HG03280 (cell line): Measurements from ENCODE around the gene ZBTB46.
"Not testable (repeated sequence)": the region's sequence is repeated elsewhere in the genome, so short reads cannot be mapped to it uniquely, and the experiment has no call there.

Experiments
- ATAC-seq: cut with Tn5 transposase; IDR thresholded peaks from one replicate; pipeline ENCODE4 v1.9.1; 2021; ENCODE audit warnings: mild to moderate bottlenecking, moderate library complexity; ENCODE audit not compliant: unreplicated experiment

ZBTB46 gene

DNA sequence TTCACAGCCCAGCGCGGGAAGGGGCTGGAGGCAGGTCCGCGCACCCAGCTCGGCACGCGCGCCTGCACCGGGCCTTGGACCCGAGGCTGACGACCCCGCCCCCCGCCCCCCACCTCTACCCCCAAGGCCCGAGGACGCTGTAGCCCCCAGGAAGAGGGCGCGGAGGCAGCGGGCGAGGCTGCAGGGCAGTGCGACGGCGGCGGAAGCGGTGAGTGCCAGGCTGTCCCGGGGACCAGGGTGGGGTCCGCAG is 93.4 kb downstream of the ZBTB46 start:
- no peak for ATAC-seq

- ATAC-seq = no peak
Observed at GRCh38 chr20:63736893-63737694, 94.0 kb downstream of the ZBTB46 start.

DNA sequence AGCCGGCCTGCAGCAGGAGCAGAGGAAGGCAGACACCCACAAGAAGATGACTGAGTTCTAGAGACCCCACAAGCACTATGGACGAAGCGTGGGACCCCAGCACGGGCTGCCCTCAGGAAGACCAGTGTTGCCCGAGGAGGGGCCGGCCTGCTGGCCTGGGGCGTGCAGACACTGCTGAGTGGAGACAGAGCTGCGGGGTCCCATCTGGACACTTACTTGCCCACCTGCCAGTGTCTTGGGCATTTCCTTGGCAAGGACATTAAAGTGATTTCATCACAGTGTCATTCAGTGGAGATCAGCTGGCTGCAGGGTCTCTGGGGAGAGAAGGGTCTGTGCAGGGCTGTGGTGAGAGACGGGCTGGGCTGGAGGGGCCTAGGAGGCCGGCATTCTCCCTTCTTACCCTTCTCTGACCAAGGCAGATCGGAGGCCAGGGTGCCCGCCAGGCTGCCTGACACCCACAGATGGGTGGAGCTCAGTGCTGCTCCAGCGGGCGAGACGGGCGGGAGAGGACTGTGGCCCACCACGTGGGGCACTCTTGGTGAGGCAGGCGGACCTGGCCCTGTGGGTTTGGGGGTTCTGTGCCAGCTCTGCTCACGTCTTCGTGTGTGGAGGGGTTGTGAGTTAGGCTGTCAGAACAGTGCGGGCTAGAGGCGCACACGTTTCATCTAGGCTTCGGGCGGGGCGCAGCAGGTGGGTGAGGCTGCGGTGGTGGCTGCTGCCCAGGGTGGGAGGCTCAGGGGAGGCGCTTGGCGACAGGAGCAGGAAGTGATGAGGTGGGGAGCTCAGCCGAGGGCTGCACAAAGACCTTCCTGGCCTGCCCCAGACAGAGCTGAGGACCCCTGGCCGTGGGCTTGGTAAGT is 95.0 kb downstream of the ZBTB46 start, which contains the start of gene LIME1:
TSS of gene LIME1 (plus strand) at position 806 of the 860 bp plus-strand sequence. CDS start 886 bp downstream, outside the sequence.
- no peak for ATAC-seq

- no peak for ATAC-seq
Observed at GRCh38 chr20:63734946-63735858, 95.9 kb downstream of the ZBTB46 start.

- ATAC-seq = no peak
Observed at GRCh38 chr20:63734111-63734945, 96.7 kb downstream of the ZBTB46 start.

DNA sequence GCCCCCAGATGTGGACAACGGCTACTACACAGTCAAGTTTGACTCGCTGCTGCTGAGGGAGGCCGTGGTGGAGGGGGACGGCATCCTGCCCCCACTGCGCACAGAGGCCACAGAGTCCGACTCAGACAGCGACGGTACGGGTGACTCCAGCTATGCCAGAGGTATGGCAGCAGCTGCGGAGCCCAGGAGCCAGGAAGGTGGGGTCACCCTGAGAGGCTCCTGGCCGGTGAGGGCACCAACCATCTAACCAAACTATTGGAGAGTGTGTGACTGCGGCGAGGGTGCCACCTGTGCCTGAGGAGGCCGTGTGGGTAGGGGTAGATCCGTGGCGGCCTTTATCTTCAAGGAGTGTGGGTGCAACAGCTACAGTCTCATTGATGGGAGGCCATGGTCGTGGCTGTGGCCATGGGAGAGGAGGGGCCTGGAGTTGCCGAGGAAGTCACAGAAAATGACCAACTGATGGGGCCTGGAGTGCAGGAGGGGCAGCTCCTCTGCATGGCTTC is 97.4 kb downstream of the ZBTB46 start:
- ATAC-seq = no peak

DNA sequence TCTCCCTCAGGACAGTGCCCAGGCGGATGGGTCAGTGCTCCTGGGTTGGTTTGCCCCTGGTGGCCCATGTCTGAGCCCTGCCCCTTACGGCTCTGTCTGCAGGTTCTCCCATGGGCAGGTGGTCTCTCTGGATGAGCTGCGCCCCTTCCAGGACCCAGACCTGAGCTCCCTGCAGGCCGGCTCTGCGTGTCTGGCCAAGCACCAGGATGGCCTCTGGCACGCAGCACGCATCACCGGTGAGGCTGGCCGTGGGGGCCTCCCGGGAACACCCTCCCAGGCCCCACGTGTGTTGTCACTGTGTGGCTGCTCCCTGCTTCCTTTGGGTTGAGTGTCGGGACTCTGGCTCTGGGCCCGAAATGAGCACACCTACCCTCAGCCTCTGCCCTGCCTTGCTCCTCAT is 97.9 kb downstream of the ZBTB46 start:
- ATAC-seq = no peak

- no peak for ATAC-seq
Observed at GRCh38 chr20:63732118-63733095, 98.7 kb downstream of the ZBTB46 start.

DNA sequence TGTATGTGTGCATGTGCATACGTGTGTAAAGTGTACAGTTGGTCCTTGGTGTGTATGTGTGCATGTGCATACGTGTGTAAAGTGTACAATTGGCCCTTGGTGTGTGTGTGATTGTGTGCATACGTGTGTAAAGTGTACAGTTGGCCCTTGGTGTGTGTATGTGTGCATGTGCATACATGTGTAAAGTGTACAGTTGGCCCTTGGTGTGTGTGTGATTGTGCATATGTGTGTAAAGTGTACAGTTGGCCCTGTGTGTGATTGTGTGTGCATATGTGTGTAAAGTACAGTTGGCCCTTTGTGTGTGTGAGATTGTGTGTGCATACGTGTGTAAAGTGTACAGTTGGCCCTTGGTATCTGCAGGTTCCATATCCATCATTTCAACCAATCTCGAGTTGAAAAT is 99.7 kb downstream of the ZBTB46 start:
- no peak for ATAC-seq

DNA sequence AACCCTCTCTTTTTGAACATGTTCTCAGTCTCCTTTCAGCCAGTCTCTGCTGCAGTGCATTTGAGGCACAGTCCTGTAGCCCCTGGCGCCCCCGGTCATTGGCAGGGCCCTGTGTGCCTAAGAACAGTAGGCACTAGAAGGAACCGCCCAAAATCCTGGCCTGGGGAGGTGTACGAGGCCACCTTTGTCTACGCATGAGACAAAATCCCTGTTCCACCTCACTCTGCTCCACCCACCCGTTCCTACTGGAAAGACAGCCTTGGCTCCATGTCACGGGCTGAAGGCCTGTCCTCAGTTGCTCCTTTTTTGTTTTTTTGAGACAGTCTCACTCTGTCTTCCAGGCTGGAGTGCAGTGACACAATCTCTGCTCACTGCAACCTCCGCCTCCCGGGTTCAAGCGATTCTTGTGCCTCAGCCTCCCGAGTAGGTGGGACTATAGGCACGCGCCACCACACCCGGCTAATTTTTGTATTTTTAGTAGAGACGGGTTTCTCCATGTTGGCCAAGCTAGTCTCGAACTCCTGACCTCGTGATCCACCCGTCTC is 100.8 kb downstream of the ZBTB46 start:
- ATAC-seq = not testable (repeated sequence)

- not testable (repeated sequence) for ATAC-seq
Observed at GRCh38 chr20:63722967-63723622, 108.0 kb downstream of the ZBTB46 start.

- ATAC-seq = no peak
Observed at GRCh38 chr20:63718996-63719395, 112.1 kb downstream of the ZBTB46 start.

- ATAC-seq = no peak
Observed at GRCh38 chr20:63714858-63715257, 116.2 kb downstream of the ZBTB46 start.

GRCh38 chr20:63712191-63712590 is 118.9 kb downstream of the ZBTB46 start:
- ATAC-seq = no peak

DNA sequence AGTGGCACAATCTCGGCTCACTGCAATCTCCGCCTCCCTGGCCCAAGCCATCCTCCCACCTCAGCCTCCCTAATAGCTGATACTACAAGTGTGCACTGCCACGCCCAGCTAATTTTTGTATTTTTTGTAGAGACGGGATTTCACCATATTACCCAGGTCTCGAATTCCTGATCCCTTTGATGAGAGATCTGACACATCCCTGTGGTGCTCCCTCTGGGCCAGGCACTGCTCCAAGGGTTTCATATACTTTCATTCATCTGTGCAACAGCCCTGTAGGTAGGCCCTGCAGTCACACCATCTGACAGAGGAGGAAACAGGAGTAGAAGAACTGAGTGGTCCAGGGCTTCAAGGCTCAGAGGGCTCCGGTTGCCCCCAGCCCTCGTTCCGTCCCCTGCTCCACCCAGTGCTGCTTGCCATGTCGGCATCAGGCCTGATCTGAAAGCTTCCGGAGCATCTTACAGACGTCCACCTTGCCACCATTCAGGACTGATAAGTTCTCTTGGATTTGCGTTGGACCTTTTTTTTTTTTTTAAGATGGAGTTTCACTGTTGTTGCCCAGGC is 119.9 kb downstream of the ZBTB46 start:
- ATAC-seq = no peak

DNA sequence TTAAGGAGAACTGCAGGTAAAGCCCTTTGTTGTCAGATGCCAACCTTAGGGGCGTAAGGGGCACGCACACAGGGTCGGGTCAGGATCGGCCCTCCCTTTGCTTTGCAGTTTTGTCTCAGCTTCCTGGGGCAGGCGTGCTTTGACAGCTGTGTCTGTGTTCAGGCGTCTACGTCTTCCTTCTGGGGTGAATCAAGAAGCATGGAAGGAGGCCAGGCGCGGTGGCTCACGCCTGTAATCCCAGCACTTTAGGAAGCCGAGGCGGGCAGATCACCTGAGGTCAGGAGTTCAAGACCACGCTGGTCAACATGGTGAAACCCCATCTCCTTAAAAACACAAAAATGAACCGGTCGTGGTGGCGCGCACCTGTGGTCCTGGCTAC is 121.9 kb downstream of the ZBTB46 start:
- no peak for ATAC-seq

- peak; percentile 12 for ATAC-seq
Observed at GRCh38 chr20:63708301-63709148, 122.5 kb downstream of the ZBTB46 start.
